GM19455 (cell line): Measurements from ENCODE around the gene DNER.
"Not testable (repeated sequence)": the region's sequence is repeated elsewhere in the genome, so short reads cannot be mapped to it uniquely, and the experiment has no call there.

Experiments
- ATAC-seq: cut with Tn5 transposase; IDR thresholded peaks from one replicate; pipeline ENCODE4 v1.9.1; 2021; ENCODE audit not compliant: unreplicated experiment

Gene DNER

DNA sequence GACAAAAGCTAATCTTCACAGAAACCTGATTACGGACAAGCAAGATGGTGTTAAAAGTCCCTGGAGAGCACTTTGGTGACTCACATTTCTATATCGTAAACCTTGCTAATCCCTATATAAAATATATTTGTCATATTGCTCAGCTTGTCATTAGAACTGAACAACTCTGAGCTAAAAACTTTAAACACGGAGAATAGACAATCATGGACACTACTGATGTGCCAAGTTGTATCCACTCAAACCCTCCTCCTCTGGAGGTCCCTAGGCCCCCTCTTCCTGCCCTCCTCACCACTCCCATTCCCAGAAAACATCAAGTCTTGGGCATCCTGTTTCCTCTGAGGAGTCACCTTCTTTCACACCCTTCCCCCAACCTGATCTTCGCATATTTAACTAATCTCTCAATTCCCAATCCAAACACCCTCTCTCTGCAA lies 304.6 kb downstream of the DNER start:
- no peak for ATAC-seq

DNA sequence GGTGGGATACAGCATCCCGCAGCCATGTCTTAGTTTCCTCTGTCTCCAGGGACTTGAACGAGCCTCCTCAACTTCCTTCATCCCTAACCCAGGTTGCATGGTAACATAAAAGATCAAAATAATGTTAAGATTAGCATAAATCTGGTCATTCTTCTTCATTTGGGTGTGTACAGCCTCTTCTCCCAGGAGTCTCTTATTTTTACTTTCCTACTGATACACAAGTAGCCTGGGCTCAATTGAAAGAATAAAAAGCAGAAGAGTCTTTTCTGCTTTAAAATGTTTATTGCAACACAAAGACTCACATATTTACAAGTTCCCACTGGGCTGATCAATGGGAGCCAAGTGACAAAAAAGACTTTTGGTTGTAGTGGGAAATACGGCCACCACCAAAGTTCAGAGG lies 305.4 kb downstream of the DNER start:
- no peak for ATAC-seq

DNA sequence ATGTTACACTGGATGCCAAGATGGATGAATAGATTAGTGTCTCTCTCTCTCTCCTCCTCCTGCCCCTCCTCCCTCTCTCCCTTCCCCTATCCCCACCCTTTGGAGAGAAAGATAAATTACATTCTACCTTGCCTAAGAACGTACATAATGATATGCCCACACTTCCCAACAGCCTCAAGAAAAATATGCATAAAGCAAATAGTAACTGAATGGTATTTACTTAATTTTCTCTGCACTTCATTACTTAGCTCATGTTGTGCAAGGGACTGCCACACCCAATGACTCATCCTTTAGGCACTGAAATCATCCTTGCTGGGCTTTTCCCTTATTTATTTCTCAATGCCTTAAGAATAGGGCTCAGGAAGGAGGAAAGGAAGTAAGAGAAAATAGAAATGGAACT lies 306.0 kb downstream of the DNER start:
- ATAC-seq, result no peak

DNA sequence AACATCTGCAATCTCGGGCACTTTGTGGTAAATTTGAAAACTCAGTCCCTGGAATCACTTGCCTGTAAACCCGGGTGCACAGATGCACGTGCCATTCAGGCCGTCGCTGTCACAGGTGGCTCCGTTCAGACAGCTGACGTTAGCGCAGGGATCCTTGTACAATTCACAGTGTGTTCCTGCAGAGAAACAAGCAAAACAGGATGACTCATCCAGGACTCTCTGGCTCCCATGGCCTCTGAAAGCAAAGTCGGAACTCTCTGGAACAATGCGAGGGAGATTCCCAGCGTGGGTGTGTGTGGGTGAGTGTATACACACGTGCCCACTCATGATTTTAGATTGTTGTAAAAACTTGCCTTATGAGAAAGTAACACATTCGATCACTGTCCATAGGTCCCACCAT lies 307.2 kb downstream of the DNER start:
- ATAC-seq, result no peak

DNA sequence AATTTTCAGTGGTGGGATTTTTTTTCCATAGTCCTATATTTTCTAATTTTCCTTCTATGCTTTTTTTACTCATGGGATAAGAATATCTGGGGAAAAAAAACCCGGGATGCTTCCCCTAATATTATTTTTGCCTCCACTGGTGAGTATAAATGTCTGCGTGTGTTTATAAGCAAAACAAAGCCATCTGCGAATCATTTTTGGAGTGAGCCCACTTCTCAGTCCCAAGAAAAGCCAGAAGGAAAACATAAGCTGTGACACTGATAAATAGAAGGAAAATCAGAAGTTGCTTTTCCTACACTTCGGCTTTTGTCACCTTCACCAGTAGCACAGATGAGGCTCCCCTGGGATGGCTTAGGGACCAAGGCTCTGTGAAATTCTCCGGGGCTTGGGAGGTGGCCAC lies 308.6 kb downstream of the DNER start:
- no peak for ATAC-seq

DNA sequence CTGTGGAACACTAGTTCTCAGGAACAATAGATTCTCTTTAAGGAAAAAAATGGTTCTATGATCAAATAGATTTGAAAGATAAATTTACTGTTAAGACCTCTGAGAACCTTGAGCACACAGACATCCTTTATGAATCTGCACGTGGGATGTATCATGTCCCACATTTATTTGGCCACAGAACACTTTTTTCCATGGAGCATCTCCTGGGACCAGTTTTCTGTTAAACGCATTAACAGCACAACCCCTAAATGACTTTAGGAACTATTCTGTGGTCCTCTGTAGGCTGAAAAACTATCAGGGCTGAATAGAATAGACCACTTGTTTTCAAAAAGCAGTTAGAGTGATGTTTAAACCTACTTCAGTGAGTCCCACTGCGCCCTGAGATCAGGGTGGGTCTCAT lies 311.1 kb downstream of the DNER start:
- ATAC-seq, result no peak

DNA sequence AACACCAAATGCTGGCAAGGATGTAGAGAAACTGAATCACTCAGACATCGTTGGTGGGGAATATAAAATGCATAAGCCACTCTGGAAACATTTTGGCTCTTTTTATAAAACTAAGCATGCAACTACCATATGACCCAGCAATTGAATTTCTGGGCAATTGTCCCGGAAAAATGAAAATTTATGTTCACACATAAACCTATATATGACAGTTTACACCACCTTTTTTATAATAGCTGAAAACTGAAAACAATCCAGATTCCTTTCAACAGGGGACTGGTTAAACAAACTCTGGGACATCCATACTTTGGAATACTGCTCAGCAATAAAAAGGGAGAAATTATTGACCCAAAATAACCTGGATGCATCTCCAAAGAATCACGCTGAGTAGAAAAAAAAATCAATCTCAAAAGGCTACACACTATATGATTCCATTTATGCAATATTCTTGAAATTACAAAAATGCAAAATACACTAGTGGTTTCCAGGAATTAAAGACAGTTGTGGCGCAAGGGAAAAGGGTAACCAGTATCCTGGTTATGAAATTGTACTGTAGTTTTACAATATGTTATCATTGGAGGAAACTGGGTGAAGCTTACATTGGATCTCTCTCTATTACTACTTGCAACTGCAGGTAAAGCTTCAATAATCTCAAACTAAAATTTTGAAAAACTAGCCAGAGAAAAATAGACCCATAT lies 313.0 kb downstream of the DNER start:
- no peak for ATAC-seq

DNA sequence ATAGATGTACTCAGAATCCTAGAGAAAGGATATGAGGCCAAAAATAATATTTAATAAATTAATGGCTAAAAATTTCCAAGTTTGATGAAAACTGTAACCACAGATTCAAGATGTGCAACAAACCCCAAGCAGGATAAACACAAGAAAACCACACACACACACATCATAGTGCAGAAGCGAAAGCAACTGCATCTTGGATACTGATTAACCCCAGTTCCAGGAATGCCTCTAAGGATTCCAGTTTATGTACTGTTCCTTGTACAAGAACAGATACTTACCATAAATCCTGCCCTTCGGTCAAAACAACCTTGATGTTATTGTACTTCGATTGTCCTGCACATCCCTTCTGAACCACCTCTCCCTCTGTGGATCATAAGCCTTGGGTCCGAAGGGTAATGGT lies 320.4 kb downstream of the DNER start:
- ATAC-seq, result no peak

DNA sequence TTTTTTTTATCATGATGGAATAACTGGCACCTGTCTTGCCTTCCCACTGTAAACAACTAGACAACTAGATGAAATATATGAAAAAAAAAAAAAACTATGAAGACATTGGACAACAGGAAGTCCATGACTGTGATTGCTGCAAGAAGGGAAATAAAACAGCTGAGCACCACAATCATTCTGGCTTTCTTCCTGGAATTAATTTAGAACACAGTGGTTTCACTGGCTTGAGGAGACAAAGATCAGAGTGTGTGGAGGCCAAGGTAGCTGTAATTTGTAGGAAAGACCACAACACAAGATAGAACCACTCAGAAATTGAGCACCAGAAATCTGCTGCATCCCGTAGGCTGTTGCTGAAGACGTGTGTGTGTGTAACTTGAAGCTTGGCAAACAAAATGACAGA lies 322.2 kb downstream of the DNER start:
- no peak for ATAC-seq

DNA sequence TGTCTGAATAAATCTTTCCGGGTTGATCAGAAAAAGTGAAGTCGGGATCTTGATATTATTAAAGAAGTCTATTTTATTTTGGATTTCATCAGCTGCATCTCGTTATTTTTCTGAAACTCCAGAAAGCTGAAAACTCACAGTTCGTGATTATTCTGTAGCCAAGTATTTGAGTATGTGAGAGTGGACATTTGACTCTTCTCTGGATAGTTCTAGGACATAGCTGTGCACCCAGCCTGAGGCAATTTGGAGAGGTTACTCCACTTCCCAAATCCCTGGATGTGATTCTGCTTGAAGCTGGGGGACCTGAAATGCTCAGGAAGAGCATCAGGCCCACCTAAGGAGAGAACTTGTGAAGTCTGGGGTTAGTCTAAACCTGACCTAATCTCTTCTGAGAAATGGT lies 325.6 kb downstream of the DNER start:
- ATAC-seq, result no peak

DNA sequence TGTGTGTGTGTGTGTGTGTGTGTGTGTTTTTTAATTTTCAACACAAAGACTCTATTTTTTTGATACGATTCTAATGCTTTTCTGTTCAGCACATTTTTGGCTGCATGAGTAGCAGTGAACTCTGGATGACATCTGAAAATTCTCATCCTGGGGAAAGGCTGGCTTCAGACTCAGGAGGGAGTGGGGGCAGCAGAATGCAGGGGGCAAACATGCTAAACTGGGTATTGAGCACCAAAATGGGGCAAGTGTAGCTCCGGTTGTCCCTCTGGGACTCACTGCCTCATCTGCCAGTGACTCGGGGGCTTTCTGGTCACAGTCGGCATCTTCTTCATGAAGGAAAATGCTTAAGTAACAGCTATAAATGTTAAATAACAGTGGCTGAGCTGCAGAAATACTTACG lies 326.5 kb downstream of the DNER start:
- no peak for ATAC-seq

DNA sequence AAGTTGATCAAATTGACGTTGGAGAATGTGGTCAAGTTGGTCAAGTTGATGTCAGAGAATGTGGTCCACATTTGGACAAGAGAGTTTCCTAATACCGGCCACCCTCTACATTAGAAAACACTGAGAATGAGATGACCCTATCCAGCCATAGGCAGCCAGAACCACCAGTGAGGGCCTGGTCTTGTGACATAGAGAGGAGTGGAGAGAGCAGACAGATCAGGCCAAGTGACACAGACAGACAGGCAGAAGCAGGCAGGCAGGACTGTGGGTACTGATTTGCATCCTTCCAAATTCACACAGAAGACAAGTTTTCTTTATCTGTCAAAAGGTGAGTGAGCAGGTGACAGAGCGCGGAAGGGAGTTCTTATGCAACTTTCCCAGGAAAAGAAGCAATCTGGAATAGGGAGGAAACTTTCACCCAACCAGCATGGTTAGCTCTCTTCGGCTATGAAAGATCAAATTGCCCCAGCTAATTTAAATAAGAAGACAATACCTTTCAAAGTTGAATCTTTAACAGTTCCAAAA lies 334.2 kb downstream of the DNER start:
- ATAC-seq, result no peak

DNA sequence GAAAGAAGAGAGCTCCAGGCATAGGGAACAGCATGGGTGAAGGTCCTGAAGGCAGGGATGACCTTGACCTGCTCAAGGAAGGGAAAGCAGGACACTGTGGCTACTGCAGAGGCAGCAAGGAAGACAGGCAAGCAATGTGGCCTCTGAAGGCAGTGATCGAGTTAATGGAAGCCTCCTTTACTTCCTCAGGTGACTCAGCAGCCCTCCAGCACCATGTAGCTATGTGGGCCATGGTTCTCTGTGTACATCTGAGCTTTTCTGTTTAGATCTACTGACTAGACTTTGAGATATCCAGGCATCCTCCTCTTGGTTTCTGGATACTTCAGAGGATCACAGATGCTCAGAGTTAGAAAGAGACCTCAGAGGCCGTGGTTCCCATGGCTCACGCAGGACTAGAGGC lies 336.0 kb downstream of the DNER start:
- ATAC-seq, result no peak

DNA sequence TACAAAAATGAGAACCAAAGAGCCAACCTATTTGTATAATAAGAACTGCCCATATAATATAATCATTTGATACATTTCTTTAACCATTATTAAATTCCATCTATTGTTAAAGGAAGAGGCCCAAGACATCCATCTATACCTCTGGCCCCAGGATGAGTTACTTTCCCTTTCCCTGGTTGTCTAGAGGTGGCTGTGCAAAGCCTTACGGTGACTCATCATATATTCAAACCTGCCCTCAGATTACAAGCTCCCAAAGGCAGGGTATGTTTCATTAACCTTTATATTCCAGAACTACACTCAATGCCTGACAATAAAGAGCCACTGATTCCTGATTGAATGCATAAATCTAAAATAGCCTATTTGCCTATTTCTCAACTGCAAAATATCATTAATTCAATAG lies 337.5 kb downstream of the DNER start:
- no peak for ATAC-seq

DNA sequence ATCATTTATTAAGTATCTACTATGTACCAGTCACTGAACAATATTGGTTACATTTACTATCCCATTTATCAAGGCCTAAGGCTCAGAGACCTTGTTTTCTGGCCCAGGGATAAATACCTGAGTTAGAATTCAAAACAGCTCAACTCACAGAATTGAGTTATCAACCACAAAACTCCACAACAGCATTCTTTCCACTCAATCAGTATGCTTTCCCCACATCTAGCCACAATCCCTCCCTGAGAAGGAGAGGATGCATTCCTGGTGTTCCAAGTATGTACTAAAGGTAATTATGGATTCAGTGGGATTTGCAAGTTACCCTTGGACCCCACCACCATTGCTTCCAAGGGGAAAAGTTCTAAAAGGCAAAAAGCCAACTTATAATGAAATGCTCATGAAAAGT lies 339.1 kb downstream of the DNER start:
- no peak for ATAC-seq

DNA sequence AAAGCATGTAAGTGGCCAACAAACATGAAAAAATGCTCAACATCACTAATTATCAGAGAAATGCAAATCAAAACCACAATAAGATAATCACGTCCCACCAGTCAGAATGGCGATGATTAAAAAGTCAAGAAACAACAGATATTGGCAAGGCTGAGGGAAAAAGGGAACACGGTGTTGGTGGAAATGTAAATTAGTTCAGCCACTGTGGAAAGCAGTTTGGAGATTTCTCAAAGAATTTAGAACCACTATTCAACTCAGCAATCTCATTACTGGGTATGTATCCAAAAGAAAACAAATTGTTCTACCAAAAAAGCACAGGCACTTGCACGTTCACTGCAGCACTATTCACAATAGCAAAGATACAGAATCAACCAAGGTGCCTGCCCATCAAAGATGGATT lies 341.0 kb downstream of the DNER start:
- not testable (repeated sequence) for ATAC-seq

DNA sequence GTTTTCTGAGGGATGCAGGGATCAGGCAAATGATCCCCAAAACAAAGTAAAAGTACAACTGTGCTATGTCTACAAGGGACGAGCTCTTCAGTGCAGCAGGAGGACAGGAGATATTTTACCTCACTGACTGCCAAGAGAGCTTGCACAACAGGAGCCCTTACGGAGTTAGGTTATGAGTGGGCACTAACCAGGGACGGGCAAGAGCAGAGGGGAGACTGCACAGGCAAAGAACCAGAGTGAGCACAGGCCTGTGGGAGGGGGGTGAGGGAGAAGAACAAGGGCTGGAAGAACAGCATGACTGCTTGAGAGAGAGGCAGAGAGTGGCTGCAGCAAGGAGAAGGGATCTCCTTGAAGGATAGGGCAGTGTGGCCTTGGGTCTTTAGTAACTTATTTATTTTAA lies 342.1 kb downstream of the DNER start:
- no peak for ATAC-seq

DNA sequence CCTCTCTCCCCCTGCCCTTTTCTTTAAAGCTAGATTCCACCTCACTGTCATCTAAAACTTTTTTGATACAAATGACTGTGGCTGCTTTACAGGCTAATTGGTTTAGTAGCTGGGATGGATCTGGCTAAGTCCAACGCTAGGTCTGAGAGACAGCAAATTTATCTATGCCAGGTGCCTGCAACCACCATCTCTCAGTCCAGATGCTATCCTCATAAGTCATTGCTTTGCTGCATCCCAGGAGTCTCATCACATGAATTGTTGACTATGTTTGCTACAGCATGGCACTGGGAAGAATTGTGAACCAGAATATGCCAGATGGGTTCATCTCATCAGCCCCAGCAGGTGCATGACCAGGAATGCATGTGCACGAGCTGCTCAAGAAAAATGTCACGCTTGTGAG lies 343.3 kb downstream of the DNER start:
- no peak for ATAC-seq

DNA sequence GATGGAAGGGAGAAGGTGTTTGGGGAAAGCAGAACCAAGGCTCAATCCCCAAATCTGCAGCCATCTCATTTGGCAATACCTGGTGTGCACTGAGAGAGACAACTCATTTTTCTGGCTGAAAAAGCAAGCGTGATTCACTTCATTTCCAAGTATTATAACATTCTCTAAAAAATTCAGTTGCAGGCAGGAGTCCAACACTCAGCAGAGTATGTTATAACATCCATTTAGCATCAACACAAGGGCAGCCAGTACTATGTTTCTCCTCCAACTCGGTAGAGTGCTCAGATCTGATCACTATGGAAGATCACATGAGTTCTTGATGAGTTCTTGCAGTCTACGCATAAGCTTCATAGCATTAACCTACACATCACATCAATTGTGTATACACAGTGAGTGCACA lies 343.8 kb downstream of the DNER start:
- no peak for ATAC-seq

DNA sequence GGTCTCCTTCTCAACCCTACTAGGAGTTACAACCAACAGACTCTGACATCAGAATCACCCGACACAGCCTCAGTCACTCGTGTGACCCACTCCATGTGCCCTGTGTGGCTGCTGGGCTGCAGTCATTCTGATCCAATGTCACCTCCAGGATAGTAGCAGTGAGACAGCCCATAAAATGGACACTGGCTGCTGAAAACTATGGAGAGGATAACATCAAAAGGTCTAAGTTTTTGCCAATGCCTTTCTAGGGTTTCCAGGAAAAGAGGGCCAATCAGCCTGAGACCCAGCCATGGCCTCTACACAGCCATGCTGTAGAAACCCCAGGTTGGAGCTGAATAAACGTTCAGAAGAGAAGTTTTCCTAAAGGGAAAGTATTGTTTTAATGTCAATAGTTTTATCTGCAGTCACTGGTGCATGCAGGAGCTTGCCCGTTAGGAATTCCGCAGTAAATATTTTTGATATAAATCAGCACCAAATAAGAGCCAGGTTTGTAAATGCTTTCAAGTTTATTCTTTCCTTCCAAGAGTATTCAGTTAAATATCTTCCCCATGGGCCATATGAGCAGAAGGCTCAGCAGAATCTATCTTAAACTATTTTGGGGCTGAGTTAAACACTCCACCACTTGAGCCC lies 351.1 kb downstream of the DNER start:
- ATAC-seq, result no peak

DNA sequence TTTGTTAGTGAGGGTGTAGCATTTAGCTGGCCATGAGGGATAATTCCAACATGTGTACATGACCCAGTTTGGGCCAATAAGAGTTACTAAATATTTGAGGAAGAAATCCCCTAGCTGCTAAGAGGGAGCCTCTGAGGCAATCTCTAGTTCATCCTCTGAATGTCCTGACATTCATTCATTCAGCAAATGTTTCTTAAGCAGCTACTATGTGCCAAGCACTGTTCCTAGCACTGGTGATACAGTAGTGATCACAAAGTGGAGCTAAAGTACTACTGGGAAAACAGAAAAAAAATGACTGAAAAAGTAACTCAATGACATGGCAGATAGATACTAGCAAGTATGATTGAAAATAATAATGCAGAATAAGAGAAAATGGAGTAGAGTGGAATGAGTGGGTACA lies 363.5 kb downstream of the DNER start:
- no peak for ATAC-seq

DNA sequence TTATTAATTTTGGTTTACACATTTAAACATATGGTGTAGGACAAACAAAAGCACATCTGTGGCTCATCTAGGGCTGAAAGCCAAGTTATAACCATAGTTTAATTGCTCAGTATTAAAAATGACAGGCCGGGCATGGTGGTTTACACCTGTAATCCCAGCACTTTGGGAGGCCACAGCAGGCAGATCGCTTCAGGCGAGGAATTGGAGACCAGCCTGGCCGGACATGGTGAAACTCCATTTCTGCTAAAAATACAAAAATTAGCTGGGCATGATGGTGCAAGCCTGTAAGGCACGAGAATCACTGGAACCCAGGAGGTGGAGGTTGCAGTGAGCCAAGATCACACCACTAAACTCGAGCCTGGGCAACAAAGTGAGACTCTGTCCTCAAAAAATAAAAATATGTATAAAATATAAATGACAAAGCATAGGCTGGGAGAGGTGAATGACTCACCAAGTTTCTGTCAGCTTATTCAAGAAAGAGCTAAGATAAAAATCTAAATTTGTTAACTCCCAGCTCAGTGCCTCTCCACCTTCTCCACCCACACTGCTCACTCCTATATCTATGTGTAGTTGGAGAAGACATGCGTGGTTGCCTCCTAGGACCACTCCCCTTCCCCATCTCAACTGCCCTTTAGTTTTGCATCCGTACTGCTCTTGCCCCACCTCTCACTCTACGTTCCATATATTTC lies 364.1 kb downstream of the DNER start:
- no peak for ATAC-seq
